WTC11 (cell line): ENCODE results near the gene MLYCD.

Experiments
- CTCF ChIP-seq: fragments of 200-600 bp; IDR thresholded peaks from 2 replicates; pipeline ENCODE4 v1.8.0; 2022; ENCODE audit warnings: antibody characterized with exemption
- MAX ChIP-seq: sonication (generic); formaldehyde crosslinking; IDR thresholded peaks from 2 replicates; pipeline ENCODE4 v1.8.0; 2022; ENCODE audit warnings: mild to moderate bottlenecking, missing genetic modification reagents
- RELA ChIP-seq: sonication (generic); formaldehyde crosslinking; IDR thresholded peaks from 2 replicates; pipeline ENCODE4 v1.8.1; 2022; ENCODE audit warnings: missing genetic modification reagents, mild to moderate bottlenecking, borderline replicate concordance
- ZBTB43 ChIP-seq: sonication (generic); formaldehyde crosslinking; IDR thresholded peaks from 2 replicates; pipeline ENCODE4 v1.8.1; 2023; ENCODE audit warnings: mild to moderate bottlenecking, missing genetic modification reagents
- ZNF232 ChIP-seq: sonication (generic); formaldehyde crosslinking; IDR thresholded peaks from 2 replicates; pipeline ENCODE4 v1.8.0; 2022; ENCODE audit warnings: mild to moderate bottlenecking, missing genetic modification reagents

GRCh38 chr16:83915081-83915480 is 16.2 kb downstream of the MLYCD start:
- no peak for TF ChIP-seq ZNF232
- TF ChIP-seq CTCF, result no peak
- TF ChIP-seq ZBTB43 (CRISPR knock-in tag), result no peak
- TF ChIP-seq MAX, result no peak
- TF ChIP-seq RELA, result no peak
